ENCODE measurements around the gene RALGAPA1.
"Not testable (repeated sequence)": the region's sequence is repeated elsewhere in the genome, so short reads cannot be mapped to it uniquely, and the experiment has no call there.

The RALGAPA1 gene

DNA sequence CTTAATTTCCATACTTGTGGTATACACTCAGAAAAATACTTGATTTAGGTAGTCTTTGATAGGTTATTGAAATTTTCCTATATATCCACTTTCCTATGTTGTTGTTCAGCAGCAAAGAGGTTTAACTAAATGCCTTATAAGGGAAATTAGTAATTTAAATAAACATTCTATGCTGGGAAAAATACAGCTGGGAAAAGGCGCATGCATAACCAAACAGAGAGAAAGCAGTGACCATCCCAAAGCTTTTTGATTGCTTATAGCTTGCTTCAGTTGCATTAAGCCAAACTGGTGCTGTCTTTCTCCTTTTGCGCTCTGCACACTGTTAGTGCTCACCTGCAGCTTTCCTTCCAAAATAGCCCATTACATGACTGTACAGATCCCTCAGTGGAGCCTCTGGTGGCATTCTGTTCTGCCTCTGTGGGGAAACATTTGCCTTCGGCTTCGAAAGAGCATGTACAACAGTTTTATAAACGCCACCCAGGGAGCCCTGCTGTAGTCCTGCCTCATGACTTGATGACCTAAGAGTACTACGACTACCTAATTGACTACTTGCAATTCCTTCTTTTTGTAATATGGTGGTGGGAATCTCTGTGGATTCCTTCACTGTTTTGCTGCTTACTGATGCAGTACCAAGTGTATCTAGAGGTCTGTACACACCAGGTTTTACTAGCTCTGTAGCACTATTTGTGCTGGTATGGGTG, 120.8 kb downstream of the RALGAPA1 start:
- peaks cover 12% of the 10 kb centered on the region for H3K36me3 ChIP-seq (ENCODE audit: control insufficient read depth, insufficient read depth, low read length)
- no peaks in the 10 kb centered on the region for H3K27me3 ChIP-seq (replicated peaks; ENCODE audit: control insufficient read depth, insufficient read depth, low read length, poor library complexity, severe bottlenecking)
- H3K4me1 ChIP-seq (ENCODE audit: control insufficient read depth, insufficient read depth, low read length, poor library complexity, severe bottlenecking): no peaks in the 10 kb centered on the region
- no peak overlapping the region for H3K4me3 ChIP-seq (ENCODE audit: insufficient read depth, low read depth, low read length, poor library complexity, severe bottlenecking)
- no peak for DNase-seq
- H3K27ac ChIP-seq (ENCODE audit: insufficient read depth, low read length, poor library complexity, severe bottlenecking): no peak overlapping the region
- no peaks in the 10 kb centered on the region for H3K9me3 ChIP-seq (ENCODE audit: control insufficient read depth, low read length)

DNA sequence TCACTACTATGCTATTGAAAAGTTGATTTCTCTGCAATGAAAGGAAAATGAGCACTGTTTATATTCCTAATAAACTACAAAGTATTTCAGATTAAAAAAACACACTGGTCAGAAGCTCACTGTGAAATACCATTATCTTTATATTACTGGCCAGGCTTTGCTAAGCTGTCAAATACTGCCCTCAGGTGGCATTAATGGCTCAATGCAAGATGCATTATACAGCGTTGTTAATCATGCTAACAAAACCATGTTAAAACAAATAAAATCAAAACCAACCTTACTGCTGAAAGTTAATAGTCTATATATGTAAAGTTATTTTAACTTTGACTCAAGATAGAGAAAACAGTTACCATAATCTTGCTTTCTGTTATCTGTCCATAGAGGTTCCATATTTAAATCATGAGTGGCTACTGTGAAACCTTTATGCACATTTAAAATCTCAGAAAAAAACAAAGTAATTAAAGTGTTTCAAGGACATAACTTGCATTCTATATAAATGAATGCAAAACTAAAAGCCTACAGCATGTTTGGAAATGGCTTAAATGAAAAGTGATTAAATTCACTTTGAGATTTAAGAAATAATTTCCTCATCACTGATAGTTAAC, 121.7 kb downstream of the RALGAPA1 start:
- no peaks in the 10 kb centered on the region for H3K27me3 ChIP-seq (replicated peaks; ENCODE audit: control insufficient read depth, insufficient read depth, low read length, poor library complexity, severe bottlenecking)
- DNase-seq: peak in 1 of 3 donors; percentile 8
- no peaks in the 10 kb centered on the region for H3K4me1 ChIP-seq (ENCODE audit: control insufficient read depth, insufficient read depth, low read length, poor library complexity, severe bottlenecking)

DNA sequence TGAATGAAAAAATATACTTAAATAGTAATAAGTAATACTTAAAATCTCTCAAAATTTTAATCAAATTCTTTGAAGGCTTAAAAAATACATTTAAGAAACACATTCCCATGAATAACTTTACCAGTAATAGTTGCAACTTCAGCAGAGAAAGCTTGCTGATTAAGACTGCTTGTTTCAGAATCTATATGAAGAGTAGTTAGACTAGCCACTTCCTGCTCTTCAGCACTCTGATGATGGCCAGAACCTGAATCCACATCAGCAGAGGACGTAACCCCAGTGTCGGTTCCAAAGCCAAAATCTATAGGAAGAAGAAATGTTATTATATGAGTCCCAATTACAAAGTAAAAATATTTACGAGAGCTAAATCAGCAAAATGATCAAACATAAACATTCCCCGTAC, 125.4 kb downstream of the RALGAPA1 start:
- not testable (repeated sequence) for H3K27ac ChIP-seq (ENCODE audit: insufficient read depth, low read length, poor library complexity, severe bottlenecking); H3K27me3 ChIP-seq (replicated peaks; ENCODE audit: control insufficient read depth, insufficient read depth, low read length, poor library complexity, severe bottlenecking); DNase-seq; H3K4me1 ChIP-seq (ENCODE audit: control insufficient read depth, insufficient read depth, low read length, poor library complexity, severe bottlenecking); H3K9me3 ChIP-seq (ENCODE audit: control insufficient read depth, low read length); H3K4me3 ChIP-seq (ENCODE audit: insufficient read depth, low read depth, low read length, poor library complexity, severe bottlenecking)
- peaks cover 24% of the 10 kb centered on the region for H3K36me3 ChIP-seq (ENCODE audit: control insufficient read depth, insufficient read depth, low read length)

More for the DNA sequence above, 121.7 kb downstream of the RALGAPA1 start:
- Histone ChIP-seq H3K9me3 (ENCODE audit: control insufficient read depth, low read length) (no peaks in the 10 kb centered on the region), H3K27ac (ENCODE audit: insufficient read depth, low read length, poor library complexity, severe bottlenecking) (no peak overlapping the region), H3K4me3 (ENCODE audit: insufficient read depth, low read depth, low read length, poor library complexity, severe bottlenecking) (no peak overlapping the region), H3K36me3 (ENCODE audit: control insufficient read depth, insufficient read depth, low read length) (peaks cover 20% of the 10 kb centered on the region)

DNA sequence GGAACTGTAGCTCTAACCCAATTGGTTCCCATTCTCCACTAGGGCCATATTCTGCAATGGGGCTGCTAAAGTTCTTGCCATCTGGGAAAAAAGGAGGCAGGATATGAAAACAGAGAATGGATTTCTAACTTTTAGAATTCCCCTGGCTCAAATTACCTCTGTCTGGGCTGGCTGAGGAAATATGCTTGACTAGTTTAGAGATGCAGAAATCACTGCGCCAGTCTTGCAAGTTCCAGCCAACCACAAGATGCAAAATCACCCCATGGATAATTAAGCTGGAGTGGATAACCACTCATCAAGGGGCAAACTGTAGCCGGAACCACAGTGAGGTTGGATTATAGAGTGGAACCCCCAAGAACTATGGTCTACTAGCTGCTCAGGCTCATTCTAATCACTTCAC, 126.3 kb downstream of the RALGAPA1 start:
- no peak overlapping the region for H3K27ac ChIP-seq (ENCODE audit: insufficient read depth, low read length, poor library complexity, severe bottlenecking)

DNA sequence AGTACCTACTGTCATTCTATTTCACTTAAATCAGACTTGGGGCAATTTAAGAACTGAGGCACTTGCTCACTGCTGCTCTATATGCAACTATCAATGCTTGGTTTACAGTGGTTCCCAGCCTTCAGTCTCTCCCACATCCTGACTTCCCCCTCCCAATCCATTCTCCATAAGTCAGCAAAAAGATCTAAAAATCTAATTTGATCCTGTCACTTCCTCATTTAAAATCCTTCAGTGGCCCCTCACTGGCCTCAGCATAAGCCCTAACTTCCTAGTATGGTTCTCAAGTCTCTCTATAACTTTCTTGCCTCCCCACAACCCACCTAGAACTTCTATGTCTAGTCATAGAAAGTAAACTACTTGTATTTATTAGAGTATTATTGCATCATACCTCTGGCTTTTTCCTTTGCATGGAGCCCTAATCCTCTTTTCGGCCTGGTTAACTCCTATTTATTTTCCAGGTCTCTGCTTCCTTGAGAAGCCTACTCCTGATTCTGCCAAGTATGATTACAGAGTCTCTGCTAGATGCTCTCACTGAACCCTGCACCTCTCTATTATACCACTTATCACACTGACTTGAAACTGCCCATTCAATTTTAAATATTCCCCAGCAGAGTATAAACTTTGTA, 130.6 kb downstream of the RALGAPA1 start:
- H3K4me3 ChIP-seq (ENCODE audit: insufficient read depth, low read depth, low read length, poor library complexity, severe bottlenecking): no peak overlapping the region
- H3K9me3 ChIP-seq (ENCODE audit: control insufficient read depth, low read length): no peaks in the 10 kb centered on the region
- H3K27me3 ChIP-seq (replicated peaks; ENCODE audit: control insufficient read depth, insufficient read depth, low read length, poor library complexity, severe bottlenecking): no peaks in the 10 kb centered on the region
- DNase-seq: no peak
- peaks cover 34% of the 10 kb centered on the region for H3K36me3 ChIP-seq (ENCODE audit: control insufficient read depth, insufficient read depth, low read length)
- H3K27ac ChIP-seq (ENCODE audit: insufficient read depth, low read length, poor library complexity, severe bottlenecking): no peak overlapping the region
- no peaks in the 10 kb centered on the region for H3K4me1 ChIP-seq (ENCODE audit: control insufficient read depth, insufficient read depth, low read length, poor library complexity, severe bottlenecking)

More for the DNA sequence above, 126.3 kb downstream of the RALGAPA1 start:
- Histone ChIP-seq H3K36me3 (ENCODE audit: control insufficient read depth, insufficient read depth, low read length) (peaks cover 25% of the 10 kb centered on the region), H3K27me3 (replicated peaks; ENCODE audit: control insufficient read depth, insufficient read depth, low read length, poor library complexity, severe bottlenecking) (no peaks in the 10 kb centered on the region), H3K4me3 (ENCODE audit: insufficient read depth, low read depth, low read length, poor library complexity, severe bottlenecking) (no peak overlapping the region), H3K9me3 (ENCODE audit: control insufficient read depth, low read length) (no peaks in the 10 kb centered on the region), H3K4me1 (ENCODE audit: control insufficient read depth, insufficient read depth, low read length, poor library complexity, severe bottlenecking) (no peaks in the 10 kb centered on the region)
- no peak for DNase-seq

DNA sequence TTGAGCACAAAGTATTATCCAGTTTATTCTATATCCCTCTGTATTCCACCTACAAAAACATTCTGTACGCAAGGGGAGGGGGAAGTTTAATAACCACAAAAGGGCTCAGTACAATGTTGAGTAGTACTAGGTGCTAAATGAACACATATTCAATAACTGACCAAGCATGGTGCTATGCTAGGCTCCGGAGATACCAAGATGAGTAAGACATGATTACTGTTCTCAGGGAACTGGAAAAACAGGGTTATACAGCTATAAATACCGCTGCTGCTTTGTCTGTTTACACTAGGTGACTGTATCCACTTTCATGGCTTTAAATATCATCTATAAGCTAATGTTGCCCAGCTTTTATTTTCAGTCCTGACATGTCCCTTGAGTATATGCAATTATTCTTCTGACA, 139.3 kb downstream of the RALGAPA1 start:
- peaks cover 22% of the 10 kb centered on the region for H3K36me3 ChIP-seq (ENCODE audit: control insufficient read depth, insufficient read depth, low read length)
- no peak for DNase-seq
- no peak overlapping the region for H3K4me3 ChIP-seq (ENCODE audit: insufficient read depth, low read depth, low read length, poor library complexity, severe bottlenecking)
- H3K4me1 ChIP-seq (ENCODE audit: control insufficient read depth, insufficient read depth, low read length, poor library complexity, severe bottlenecking): no peaks in the 10 kb centered on the region
- H3K27me3 ChIP-seq (replicated peaks; ENCODE audit: control insufficient read depth, insufficient read depth, low read length, poor library complexity, severe bottlenecking): no peaks in the 10 kb centered on the region
- H3K9me3 ChIP-seq (ENCODE audit: control insufficient read depth, low read length): no peaks in the 10 kb centered on the region
- H3K27ac ChIP-seq (ENCODE audit: insufficient read depth, low read length, poor library complexity, severe bottlenecking): no peak overlapping the region

DNA sequence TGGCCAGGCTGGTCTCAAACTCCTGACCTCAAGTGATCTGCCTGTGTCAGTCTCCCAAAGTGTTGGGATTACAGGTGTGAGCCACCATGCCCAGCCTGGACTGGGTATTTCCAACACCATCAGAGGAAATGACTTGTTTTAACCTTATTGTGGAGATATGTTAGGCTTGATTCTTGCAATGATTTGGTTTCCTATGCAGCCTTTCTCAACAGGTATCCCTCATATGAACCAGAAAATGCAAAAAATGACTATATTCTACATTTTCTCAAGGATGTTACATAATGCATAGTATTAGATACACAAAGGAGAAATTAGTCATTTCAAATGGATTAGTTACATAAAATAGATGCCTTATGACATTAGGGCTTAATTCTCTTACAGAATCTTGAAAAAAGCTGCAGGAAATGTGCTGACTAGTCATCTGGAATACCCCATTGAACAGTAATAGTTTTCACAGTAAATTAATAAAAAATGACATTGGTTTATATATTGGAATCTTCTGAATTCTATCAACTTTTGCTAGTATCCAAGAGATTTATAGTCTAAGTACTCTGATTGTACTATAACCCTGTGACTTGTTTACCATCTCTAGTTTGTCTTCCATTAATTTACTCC, 142.6 kb downstream of the RALGAPA1 start:
- Histone ChIP-seq H3K36me3 (ENCODE audit: control insufficient read depth, insufficient read depth, low read length) (peaks cover 17% of the 10 kb centered on the region), H3K4me1 (ENCODE audit: control insufficient read depth, insufficient read depth, low read length, poor library complexity, severe bottlenecking) (no peaks in the 10 kb centered on the region), H3K9me3 (ENCODE audit: control insufficient read depth, low read length) (no peaks in the 10 kb centered on the region), H3K27ac (ENCODE audit: insufficient read depth, low read length, poor library complexity, severe bottlenecking) (no peak overlapping the region), H3K27me3 (replicated peaks; ENCODE audit: control insufficient read depth, insufficient read depth, low read length, poor library complexity, severe bottlenecking) (no peaks in the 10 kb centered on the region), H3K4me3 (ENCODE audit: insufficient read depth, low read depth, low read length, poor library complexity, severe bottlenecking) (no peak overlapping the region)
- no peak for DNase-seq

DNA sequence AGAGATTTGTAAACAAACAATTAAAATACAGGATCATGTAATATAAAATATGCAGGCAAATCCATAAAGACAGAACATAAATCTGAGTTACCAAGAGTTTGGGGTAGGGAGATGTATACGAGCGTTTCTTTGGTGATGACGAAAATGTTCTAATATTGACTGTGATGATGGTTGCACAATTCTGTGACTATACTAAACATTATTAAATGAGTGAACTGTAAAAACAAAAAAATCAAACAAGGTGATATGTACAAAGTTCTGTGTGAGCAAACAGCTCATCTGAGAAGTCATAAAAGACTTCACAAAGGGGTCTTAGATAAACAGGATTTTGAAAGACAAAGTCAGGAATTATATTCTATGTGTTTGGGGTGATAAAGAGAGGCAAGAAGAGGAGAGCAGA, 147.2 kb downstream of the RALGAPA1 start:
- Histone ChIP-seq H3K36me3 (ENCODE audit: control insufficient read depth, insufficient read depth, low read length) (peaks cover 5% of the 10 kb centered on the region), H3K27me3 (replicated peaks; ENCODE audit: control insufficient read depth, insufficient read depth, low read length, poor library complexity, severe bottlenecking) (no peaks in the 10 kb centered on the region), H3K27ac (ENCODE audit: insufficient read depth, low read length, poor library complexity, severe bottlenecking) (no peak overlapping the region), H3K9me3 (ENCODE audit: control insufficient read depth, low read length) (no peaks in the 10 kb centered on the region), H3K4me1 (ENCODE audit: control insufficient read depth, insufficient read depth, low read length, poor library complexity, severe bottlenecking) (no peaks in the 10 kb centered on the region), H3K4me3 (ENCODE audit: insufficient read depth, low read depth, low read length, poor library complexity, severe bottlenecking) (no peak overlapping the region)
- DNase-seq: no peak

DNA sequence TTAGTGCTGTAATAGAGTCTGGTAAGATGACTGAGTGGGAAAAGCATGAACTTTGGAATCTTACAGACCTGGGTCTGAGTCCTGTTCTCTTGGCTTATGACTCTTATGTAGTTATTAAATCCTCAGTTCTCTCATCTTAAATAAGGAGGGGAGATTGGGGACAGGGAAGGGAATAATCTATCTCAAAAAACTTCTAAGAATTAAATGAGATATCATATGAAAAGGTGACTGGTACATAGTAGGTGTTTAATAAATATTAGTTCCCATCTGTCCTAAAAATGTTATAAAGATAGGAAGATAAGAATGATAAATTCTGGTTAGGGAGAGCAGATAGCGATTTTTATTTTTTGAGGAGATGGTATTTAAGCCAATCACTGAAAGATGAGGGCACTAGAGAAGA, 156.1 kb downstream of the RALGAPA1 start:
- Histone ChIP-seq H3K9me3 (ENCODE audit: control insufficient read depth, low read length) (no peaks in the 10 kb centered on the region), H3K4me3 (ENCODE audit: insufficient read depth, low read depth, low read length, poor library complexity, severe bottlenecking) (no peak overlapping the region), H3K27ac (ENCODE audit: insufficient read depth, low read length, poor library complexity, severe bottlenecking) (no peak overlapping the region), H3K27me3 (replicated peaks; ENCODE audit: control insufficient read depth, insufficient read depth, low read length, poor library complexity, severe bottlenecking) (no peaks in the 10 kb centered on the region), H3K4me1 (ENCODE audit: control insufficient read depth, insufficient read depth, low read length, poor library complexity, severe bottlenecking) (no peaks in the 10 kb centered on the region), H3K36me3 (ENCODE audit: control insufficient read depth, insufficient read depth, low read length) (peaks cover 3% of the 10 kb centered on the region)
- no peak for DNase-seq

DNA sequence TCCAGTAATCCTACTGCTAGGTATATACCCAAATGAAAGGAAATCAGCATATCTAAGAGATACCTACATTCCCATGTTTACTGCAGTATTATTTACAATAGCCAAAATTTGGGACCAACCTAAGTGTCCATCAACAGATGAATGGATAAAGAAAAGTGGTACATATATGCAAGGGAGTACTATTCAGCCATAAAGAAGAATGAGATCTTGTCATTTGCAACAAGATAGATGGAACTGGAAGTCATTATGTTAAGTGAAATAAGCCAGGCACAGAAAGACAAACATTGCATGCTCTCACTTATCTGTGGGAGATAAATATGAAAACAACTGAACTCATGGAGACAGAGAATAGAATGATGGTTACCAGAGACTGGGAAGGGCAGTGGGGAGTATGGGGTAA, 165.6 kb downstream of the RALGAPA1 start:
- DNase-seq: no peak
- Histone ChIP-seq H3K4me1 (ENCODE audit: control insufficient read depth, insufficient read depth, low read length, poor library complexity, severe bottlenecking) (no peaks in the 10 kb centered on the region), H3K27me3 (replicated peaks; ENCODE audit: control insufficient read depth, insufficient read depth, low read length, poor library complexity, severe bottlenecking) (no peaks in the 10 kb centered on the region), H3K4me3 (ENCODE audit: insufficient read depth, low read depth, low read length, poor library complexity, severe bottlenecking) (no peak overlapping the region), H3K9me3 (ENCODE audit: control insufficient read depth, low read length) (no peaks in the 10 kb centered on the region), H3K36me3 (ENCODE audit: control insufficient read depth, insufficient read depth, low read length) (peaks cover 39% of the 10 kb centered on the region), H3K27ac (ENCODE audit: insufficient read depth, low read length, poor library complexity, severe bottlenecking) (no peak overlapping the region)

All from effector memory CD4-positive, alpha-beta T cell (primary cell).